Measurements from ENCODE around the gene PTPN5. TPM values are rescaled to one million over a fixed set of nuclear protein-coding genes. Genes with fewer than 3 reads are reported as not detected.

The PTPN5 gene
- total RNA-seq, 4 donors from 2014 or later, result 0.38 to 0.65 (median 0.44) TPM; not detected in 1

DNA sequence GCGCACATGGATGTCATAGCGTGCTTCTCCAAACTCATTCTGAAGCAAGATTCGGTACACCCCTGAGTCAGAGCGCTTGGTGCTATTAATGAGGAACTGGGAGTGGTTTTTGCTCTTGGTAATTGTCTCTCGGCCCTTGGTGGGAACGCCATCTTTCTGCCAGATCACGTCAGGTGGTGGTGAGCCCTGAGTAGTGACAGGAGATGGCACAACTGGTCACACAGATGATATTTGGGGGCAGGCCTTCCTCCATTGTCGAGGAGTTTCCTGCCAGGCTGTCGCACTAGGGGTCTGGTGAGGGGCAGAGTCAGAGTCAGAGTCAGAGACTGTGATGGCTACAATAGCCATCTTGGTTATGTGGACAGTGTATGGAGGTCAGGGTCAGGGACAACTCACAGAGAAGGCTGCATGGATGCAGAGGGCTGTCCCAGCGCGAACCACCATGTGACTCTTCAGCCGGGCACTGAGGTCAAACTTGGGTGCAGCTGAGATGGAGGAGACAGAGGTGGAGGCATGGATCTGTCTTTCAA lies 83.7 kb downstream of the PTPN5 start:
- TF ChIP-seq, protein P1, sequence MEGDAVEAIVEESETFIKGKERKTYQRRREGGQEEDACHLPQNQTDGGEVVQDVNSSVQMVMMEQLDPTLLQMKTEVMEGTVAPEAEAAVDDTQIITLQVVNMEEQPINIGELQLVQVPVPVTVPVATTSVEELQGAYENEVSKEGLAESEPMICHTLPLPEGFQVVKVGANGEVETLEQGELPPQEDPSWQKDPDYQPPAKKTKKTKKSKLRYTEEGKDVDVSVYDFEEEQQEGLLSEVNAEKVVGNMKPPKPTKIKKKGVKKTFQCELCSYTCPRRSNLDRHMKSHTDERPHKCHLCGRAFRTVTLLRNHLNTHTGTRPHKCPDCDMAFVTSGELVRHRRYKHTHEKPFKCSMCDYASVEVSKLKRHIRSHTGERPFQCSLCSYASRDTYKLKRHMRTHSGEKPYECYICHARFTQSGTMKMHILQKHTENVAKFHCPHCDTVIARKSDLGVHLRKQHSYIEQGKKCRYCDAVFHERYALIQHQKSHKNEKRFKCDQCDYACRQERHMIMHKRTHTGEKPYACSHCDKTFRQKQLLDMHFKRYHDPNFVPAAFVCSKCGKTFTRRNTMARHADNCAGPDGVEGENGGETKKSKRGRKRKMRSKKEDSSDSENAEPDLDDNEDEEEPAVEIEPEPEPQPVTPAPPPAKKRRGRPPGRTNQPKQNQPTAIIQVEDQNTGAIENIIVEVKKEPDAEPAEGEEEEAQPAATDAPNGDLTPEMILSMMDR (IDR thresholded peaks at IDR 0.05; ENCODE audit: low read depth), result no peak

DNA sequence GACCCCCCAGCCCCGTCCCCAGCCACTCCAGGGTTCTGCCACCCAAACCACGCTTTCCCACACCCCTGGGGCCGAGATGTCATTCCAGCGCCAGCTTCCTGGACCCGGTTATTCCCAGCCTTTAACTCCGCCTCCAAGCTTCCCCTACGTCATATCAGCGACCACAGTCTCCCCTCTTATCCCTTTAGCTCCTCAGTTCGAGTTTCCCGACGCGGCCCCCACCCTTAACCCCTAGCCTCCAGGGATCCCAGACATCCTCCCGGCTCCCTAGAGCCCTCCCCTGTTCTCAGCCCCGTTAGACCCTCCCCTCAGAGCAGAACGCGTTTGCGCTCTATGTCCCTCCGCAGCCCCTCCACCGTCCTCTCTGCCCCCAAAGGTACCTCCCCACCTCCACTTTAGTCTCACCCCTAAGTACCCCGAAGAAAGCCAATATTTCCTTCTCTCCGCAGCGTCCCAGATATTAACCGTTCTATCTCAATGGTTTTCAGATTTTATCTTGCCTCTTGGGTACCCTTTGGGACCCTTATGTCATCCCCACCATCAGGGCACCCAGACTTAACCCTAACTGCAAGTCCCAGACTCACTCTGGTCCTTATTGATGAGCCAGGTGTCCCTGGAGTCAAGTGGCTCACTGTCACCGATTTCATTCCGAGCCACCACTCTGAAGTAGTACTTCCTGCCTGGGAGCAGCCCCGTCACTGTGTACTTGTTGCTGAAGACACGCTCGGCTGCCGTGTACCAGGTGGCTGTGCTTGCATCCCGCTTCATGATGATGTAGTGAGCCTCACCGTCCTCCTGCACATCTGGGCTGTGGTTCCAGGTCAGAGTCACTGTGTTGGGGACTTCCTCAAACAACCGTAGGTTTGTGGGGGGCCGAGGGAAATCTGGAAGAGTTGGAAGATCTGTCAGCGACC lies 85.0 kb downstream of the PTPN5 start:
- TF ChIP-seq, protein P1 (IDR thresholded peaks at IDR 0.05; ENCODE audit: low read depth), result no peak

DNA sequence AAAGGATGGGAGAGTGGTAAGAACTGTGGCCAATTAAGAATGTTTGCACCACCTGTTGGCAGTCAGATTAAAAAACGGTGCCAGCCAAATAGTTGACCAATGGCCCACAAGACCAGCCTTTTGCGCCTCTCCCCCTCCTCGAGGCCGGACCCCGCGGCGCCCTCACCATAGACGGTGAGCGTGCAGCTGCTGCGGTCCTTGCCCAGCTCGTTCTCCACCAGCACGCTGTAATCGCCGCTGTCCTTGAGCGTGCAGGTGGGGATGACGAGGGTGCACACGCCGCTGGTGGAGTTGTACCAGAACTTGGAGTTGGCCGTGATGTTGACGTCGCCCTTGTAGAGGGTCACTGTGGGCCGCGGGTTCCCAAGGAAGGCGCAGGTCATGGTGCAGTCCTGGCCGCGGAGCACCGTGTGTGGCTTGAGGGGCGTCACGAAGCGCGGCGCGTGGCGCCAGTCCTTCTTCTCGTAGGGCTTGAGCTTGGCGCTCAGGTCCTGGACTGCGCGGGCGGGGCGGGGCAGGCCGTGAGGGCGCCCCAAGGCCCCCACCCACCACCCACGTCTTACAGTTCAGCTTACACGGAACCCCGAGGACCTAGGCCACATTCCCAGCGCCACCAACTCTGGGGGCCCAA lies 85.8 kb downstream of the PTPN5 start:
- TF ChIP-seq, protein P1 (IDR thresholded peaks at IDR 0.05; ENCODE audit: low read depth), result no peak

DNA sequence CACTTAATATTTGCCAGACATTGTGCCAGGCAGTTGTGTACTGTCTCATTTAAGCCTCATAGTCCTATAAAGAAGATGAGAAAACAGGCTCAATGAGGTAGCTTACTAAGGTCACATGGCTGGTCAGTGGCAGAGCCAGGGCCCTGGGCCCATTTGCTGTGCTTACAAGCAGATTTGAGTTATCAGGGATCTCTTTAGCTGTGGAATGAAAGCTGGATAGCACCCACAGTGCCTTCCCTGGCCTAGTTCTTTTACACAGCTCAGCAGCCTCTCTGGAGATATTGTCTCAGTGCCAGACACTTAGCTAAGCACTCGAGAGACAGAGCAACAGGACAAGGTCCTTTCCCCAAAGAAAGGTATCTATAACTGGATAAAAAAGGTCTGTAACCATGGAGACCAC lies 86.9 kb downstream of the PTPN5 start:
- TF ChIP-seq, protein P1 (IDR thresholded peaks at IDR 0.05; ENCODE audit: low read depth), result no peak

DNA sequence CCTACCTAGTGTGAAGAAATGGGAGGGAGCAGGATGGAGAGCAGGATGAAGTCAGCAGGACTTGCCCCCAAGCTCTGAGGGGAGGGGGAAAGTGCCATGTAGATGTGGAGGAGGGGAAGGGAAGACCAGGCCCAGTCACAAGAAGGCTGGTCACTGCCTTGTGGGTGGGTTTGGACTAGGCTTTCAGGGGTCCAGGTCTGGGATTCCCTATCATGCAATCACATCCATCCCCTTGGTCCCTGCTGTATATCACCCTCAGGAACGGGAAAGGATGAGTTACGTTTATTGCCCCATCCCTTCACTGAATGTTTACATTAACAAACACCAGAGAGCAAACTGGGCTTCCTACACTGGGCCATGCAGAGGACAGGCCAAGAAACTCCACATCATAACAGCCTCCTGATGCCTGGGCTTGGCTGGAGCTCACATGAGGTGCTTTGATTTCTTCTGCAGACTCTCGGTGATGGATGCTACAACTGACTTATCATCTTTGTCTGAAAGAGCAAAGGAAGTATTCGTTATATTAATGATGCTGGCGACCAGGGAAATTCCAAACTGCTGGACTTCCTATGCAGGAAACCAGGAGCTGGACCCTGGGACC lies 87.5 kb downstream of the PTPN5 start:
- TF ChIP-seq, protein P1 (IDR thresholded peaks at IDR 0.05; ENCODE audit: low read depth), result no peak

DNA sequence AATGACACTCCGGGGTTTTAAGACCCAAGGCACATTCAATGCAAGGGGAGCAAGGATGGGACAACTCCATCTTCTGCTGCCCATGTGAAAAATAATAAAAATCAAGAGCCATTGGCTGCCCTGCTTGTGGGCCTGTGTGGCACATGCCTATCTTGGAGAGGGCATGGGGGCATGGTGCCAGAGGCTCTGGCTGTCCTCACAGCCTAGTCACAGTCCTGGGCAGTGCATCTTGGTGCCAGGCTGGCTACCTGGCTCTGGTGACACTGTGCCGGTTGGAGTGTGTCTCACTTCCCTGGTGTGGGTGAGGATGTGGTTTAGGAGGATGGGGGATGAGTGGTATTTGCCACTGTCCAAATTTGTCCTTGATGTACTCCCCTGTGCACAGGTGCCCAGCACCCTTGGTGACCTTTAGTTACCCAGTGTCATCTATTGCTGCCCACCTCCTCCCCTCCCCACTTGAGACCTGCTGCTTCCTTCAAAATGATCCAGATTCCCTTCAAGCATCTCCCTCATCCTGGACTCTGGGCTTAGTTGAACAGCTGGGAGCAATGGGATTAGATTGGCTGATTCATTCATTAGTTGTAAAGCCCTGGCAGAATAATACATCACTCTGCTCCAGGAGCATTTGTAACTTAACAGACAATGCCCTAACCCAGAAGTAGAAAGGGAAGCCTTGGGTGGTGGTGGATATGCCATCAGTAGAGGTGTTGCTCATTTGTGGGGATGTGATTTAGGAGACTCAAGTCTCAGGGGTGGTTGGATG lies 88.4 kb downstream of the PTPN5 start:
- TF ChIP-seq, protein P1 (IDR thresholded peaks at IDR 0.05; ENCODE audit: low read depth), result no peak
